Spinal cord (tissue), 10 donors: Measurements from ENCODE around the gene PDCD6IP. TPM values are rescaled to one million over a fixed set of nuclear protein-coding genes. Genes with fewer than 3 reads are reported as not detected.
"Not testable (repeated sequence)": the region's sequence is repeated elsewhere in the genome, so short reads cannot be mapped to it uniquely, and the experiment has no call there.

Experiments
- DNase-seq, 6 donors: peaks; one replicate each; pipeline versions ENCODE4 v3.0.0 to v3.0.0-alpha.2; 2013 to 2015; ENCODE audit warnings: low spot score in 6 of 6, low read depth in 4 of 6
- H3K27ac ChIP-seq: one replicate; pipeline ENCODE4 v1.5.1; 2013; ENCODE audit warnings: low read depth, low read length, control low read depth
- H3K27me3 ChIP-seq: one replicate; pipeline ENCODE4 v1.6.1; 2013; ENCODE audit warnings: low read length; ENCODE audit not compliant: control insufficient read depth, insufficient read depth
- H3K36me3 ChIP-seq: one replicate; pipeline ENCODE4 v1.6.1; 2013; ENCODE audit warnings: low read length; ENCODE audit not compliant: control insufficient read depth, insufficient read depth
- H3K4me1 ChIP-seq: one replicate; pipeline ENCODE4 v1.6.1; 2013; ENCODE audit warnings: low read length; ENCODE audit not compliant: control insufficient read depth, insufficient read depth
- H3K4me3 ChIP-seq: one replicate; pipeline ENCODE4 v1.5.1; 2013; ENCODE audit warnings: low read depth, low read length, control low read depth
- H3K9me3 ChIP-seq: one replicate; pipeline ENCODE4 v1.6.1; 2013; ENCODE audit warnings: low read length; ENCODE audit not compliant: control insufficient read depth, insufficient read depth
- WGBS: methylation state at CpG from one replicate; pipeline ENCODE4 v1.1.5; 2013; ENCODE audit warnings: missing lambda C conversion rate; ENCODE audit not compliant: insufficient coverage; 5-methylcytosine and 5-hydroxymethylcytosine counted together
- long read RNA-seq, 4 donors: transcript quantifications; one replicate each; lab custom pipeline, GENCODE V29; 2026
- polyA plus RNA-seq, 2 donors: library from polyadenylated mRNA; unstranded; fragments of 120-200 nt; gene quantifications; one replicate each; pipeline ENCODE4 v1.2.1, GENCODE V29; 2013; ENCODE audit not compliant: insufficient read length in 2 of 2
- total RNA-seq, 2 donors: library from RNA; depleted of rRNA in 1 of 2; stranded (reverse); fragments of 120-200 nt in 1 of 2; fragments of >200 nt in 1 of 2; gene quantifications; one replicate each; pipeline versions ENCODE4 v1.2.3 to v1.2.4, GENCODE V29; 2013 to 2014
- donor health status: healthy.

PDCD6IP gene, protein sequence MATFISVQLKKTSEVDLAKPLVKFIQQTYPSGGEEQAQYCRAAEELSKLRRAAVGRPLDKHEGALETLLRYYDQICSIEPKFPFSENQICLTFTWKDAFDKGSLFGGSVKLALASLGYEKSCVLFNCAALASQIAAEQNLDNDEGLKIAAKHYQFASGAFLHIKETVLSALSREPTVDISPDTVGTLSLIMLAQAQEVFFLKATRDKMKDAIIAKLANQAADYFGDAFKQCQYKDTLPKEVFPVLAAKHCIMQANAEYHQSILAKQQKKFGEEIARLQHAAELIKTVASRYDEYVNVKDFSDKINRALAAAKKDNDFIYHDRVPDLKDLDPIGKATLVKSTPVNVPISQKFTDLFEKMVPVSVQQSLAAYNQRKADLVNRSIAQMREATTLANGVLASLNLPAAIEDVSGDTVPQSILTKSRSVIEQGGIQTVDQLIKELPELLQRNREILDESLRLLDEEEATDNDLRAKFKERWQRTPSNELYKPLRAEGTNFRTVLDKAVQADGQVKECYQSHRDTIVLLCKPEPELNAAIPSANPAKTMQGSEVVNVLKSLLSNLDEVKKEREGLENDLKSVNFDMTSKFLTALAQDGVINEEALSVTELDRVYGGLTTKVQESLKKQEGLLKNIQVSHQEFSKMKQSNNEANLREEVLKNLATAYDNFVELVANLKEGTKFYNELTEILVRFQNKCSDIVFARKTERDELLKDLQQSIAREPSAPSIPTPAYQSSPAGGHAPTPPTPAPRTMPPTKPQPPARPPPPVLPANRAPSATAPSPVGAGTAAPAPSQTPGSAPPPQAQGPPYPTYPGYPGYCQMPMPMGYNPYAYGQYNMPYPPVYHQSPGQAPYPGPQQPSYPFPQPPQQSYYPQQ
- total RNA-seq (100 to 1,000 TPM; 111 to 137 TPM), polyA plus RNA-seq (100 to 1,000 TPM; 152 to 155 TPM)
- long read RNA-seq, donor 1, full-length matches to known transcripts: 6 of 30 reads
- long read RNA-seq, donor 1, partial matches to known transcripts: 24 of 30 reads
- long read RNA-seq, donor 1, other reads (novel, unspliced or antisense): 0 of 30 reads
- long read RNA-seq, donor 2, partial matches to known transcripts: 5 of 6 reads
- long read RNA-seq, donor 2, other reads (novel, unspliced or antisense): 0 of 6 reads
- long read RNA-seq, donor 3, full-length matches to known transcripts: 2 of 9 reads
- long read RNA-seq, donor 3, partial matches to known transcripts: 7 of 9 reads
- long read RNA-seq, donor 3, other reads (novel, unspliced or antisense): 0 of 9 reads
- long read RNA-seq, donor 4, full-length matches to known transcripts: 16 of 42 reads
- long read RNA-seq, donor 4, partial matches to known transcripts: 26 of 42 reads
- long read RNA-seq, donor 4, other reads (novel, unspliced or antisense): 0 of 42 reads

DNA sequence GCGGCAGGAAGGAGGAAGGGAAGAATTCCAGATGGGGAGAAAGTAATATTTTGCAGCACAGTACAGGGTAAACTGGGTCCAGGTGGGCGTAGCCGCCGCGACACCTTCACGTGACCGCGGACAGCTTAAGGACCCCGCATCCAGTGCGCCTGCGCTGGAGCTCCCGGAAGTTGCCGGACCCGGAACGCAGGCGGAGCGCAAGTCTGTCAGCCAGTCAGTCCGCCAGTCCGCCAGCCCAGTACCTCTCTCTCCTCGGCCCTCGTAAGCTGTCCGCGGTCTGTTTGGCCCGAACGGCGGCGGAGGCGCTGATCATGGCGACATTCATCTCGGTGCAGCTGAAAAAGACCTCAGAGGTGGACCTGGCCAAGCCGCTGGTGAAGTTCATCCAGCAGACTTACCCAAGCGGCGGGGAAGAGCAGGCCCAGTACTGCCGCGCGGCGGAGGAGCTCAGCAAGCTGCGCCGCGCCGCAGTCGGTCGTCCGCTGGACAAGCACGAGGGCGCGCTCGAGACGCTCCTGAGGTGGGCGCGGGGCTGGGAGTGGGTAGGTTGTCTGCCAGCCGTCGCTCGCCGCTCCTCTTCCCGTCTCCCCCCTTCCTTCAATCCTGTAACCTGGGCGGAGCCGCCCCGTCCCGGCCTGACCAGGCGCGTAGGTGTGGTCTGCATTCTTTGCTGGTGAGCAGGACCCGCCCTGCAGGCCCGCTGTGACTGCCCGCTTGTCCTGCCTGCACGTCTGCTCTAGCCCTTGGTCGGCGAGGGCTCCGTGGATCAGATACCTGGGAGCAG is at the start of gene PDCD6IP:
TSS of gene PDCD6IP (plus strand) at position 213 of the 784 bp plus-strand sequence. CDS start at position 312, 99 bp downstream.
- DNase-seq: peak; percentile 82 to 97 (median 89)
- no peaks in the 10 kb centered on the region for H3K36me3 ChIP-seq
- peak within 1 kb of the TSS; percentile 98 for H3K4me3 ChIP-seq
- 0% methylated on average over 69 of the region's 69 CpGs for WGBS
- H3K4me1 ChIP-seq: peaks cover 11% of the 10 kb centered on the region
- peak within 1 kb of the TSS; percentile 95 for H3K27ac ChIP-seq
- peaks cover 4% of the 10 kb centered on the region for H3K9me3 ChIP-seq
- no peaks in the 10 kb centered on the region for H3K27me3 ChIP-seq

DNA sequence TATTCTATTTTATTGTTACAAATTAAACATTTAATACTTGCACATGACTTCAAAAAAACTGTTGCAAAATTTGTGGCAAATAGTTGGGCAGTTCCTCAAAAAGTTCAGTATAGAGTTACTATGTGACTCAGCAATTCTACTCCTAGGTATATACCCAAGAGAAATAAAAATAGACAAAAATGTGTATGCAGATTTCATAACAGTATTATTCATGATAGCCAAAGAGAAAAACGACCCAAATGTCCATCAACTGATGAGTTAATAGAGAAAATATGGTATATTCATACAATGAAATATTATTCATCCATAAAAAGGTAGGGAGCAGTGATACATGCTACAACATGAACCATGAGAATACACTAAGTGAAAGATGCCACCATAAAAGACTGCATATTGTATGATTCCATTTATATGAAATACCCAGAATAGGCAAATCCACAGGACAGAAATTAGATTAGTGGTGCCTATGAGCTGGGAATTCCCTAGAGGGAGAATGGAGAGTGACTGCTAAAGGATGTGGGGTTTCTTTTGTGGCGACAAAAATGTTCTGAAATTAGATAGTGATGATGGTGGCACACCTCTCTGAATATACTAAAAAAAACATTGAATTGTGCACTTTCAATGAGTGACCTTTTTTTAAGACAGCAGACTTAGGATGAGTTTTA is 48.8 kb upstream of the PDCD6IP start:
- Histone ChIP-seq H3K4me1 (no peaks in the 10 kb centered on the region), H3K36me3 (no peaks in the 10 kb centered on the region), H3K27ac (no peak overlapping the region), H3K27me3 (no peaks in the 10 kb centered on the region), H3K9me3 (no peaks in the 10 kb centered on the region), H3K4me3 (no peak overlapping the region)
- no peak for DNase-seq
- no CpG with 5 or more reads among the region's 2 CpGs for WGBS

DNA sequence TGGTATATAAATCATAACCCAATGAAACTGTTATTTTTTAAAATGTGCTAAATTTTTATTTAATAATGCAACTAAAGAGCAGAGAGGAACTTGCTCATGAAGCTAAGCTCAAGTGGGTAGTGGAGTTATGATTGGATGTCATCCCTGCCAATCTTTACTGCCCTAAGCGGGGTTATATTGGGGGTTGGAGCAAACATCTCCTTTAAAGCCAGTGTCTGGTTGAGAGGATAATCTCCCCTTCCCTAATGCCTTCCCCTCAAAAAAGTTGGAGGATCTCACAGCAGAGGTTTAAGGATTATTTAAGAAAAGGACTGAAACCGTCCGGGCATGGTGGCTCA is 48.2 kb upstream of the PDCD6IP start:
- DNase-seq: no peak
- no peaks in the 10 kb centered on the region for H3K4me1 ChIP-seq
- no peak overlapping the region for H3K4me3 ChIP-seq
- WGBS: 92% methylated on average over 2 of the region's 3 CpGs
- H3K27me3 ChIP-seq: no peaks in the 10 kb centered on the region
- H3K27ac ChIP-seq: no peak overlapping the region
- H3K36me3 ChIP-seq: no peaks in the 10 kb centered on the region
- H3K9me3 ChIP-seq: peaks cover 3% of the 10 kb centered on the region

DNA sequence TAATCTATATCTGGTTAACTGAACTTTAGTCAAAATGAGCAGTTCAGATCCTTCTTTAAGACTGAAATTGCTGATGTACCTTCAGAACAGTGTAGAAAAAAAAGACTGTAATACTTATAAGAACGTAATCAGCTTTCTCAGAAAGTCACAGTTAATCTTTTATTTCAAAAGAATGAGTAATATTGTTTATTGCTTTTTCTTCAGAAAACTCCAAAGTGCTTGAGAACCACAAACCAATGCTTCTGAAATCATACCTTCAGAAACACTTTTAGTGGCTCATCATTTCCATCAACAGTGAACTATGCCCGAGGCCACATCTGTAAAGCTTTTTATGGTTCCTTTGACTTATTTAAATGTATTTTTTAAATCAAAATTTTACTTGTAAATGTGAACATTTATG is 47.1 kb upstream of the PDCD6IP start:
- H3K9me3 ChIP-seq: peaks cover 3% of the 10 kb centered on the region
- no peak overlapping the region for H3K4me3 ChIP-seq
- DNase-seq: no peak
- no peaks in the 10 kb centered on the region for H3K27me3 ChIP-seq
- H3K4me1 ChIP-seq: no peaks in the 10 kb centered on the region
- no peaks in the 10 kb centered on the region for H3K36me3 ChIP-seq
- no CpG with 5 or more reads among the region's 2 CpGs for WGBS
- H3K27ac ChIP-seq: no peak overlapping the region

DNA sequence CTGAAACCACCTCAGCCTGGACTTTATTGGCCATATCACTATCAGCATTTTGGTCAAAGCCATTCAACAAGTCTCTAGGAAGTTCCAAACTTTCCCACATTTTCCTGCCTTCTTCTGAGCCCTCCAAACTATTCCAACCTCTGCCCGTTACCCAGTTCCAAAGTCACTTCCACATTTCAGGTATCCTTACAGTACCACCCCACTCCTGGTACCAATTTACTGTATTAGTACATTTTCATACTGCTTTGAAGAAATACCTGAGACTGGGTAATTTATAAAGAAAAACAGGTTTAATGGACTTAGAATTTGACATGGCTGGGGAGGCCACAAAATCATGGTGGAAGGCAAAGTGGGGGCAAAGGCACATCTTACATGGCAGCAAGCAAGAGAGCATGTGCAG is 44.0 kb upstream of the PDCD6IP start:
- H3K4me1 ChIP-seq, DNase-seq, H3K36me3 ChIP-seq, H3K27me3 ChIP-seq, H3K9me3 ChIP-seq, H3K27ac ChIP-seq, H3K4me3 ChIP-seq: not testable (repeated sequence)
- no CpG with 5 or more reads among the region's 1 CpG for WGBS

DNA sequence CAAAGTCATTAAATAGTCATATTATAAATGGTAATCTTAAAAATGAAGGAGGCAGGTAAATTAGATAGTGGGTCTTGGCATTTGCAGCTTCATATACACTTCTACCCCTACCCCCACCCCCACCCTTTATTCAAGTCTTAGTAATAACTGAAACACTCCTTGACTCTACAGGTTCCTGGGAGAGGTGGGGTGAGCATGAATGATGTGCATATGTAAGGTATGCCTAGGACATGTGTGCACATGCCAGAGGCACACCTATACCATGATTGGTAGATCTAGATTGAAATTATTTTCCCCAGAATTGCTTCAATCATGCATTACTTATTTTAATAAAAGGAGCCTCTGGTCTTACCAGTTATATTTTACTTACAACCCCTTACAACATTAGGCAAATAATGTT is 40.1 kb upstream of the PDCD6IP start:
- DNase-seq: no peak
- Histone ChIP-seq H3K27ac (no peak overlapping the region), H3K36me3 (no peaks in the 10 kb centered on the region), H3K27me3 (no peaks in the 10 kb centered on the region), H3K9me3 (peaks cover 3% of the 10 kb centered on the region), H3K4me1 (no peaks in the 10 kb centered on the region), H3K4me3 (no peak overlapping the region)

DNA sequence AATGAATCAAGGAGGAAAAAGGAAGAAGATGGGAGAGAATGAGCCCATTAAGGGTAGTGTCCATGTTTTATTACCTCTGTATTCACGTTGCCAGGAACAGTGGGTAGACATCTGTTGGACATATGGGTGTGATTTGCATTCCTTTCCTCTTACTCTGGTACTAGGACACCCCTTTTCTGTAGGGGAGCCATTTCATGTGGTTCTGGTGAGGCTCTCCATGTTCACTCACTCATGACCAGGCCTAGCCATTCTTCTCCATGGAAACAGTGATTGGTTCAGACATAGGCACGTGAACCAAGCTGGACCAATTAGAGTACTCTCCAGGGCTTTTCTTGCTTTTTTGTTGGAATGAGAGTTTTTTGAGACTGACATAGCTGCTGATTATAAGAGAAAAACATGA is 39.6 kb upstream of the PDCD6IP start:
- Histone ChIP-seq H3K4me1 (no peaks in the 10 kb centered on the region), H3K27ac (no peak overlapping the region), H3K9me3 (peaks cover 3% of the 10 kb centered on the region), H3K4me3 (no peak overlapping the region), H3K36me3 (no peaks in the 10 kb centered on the region), H3K27me3 (no peaks in the 10 kb centered on the region)
- no CpG with 5 or more reads among the region's 2 CpGs for WGBS
- no peak for DNase-seq

DNA sequence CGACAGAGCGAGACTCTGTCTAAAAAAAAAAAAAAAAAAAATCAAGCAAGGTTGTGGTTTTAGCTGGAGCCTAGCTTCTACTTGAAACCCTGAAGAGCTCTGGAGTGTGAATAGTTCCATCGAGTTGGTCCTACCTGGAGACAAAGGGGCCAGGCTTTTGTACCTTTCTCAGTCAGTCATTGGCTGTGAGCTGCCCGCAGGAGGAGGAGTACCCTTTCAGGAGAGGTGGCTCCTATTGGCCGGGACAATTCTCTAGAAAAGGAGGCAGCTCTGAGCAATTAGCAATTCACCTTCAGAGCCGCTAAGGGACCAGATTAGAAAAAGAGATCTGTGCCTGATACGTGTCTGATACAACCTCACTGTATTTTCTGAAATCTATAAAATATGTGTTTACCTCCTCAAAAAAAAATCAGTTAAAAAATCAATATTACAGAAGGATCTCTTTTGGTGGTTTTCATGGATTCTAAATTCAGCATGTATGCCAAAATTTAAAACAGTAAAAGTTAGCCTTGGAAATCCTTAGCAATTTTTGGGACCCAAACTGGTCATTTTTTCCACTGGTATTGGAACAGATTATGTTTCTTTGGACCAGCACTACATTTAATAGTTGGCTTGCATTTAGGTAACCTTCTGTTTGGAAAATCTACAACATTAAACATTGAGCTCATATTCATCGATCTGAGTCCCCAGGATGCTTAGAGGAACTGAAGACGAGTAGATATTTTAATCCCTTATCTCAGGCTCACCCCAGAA is 29.7 kb upstream of the PDCD6IP start:
- Histone ChIP-seq H3K27ac (no peak overlapping the region), H3K36me3 (no peaks in the 10 kb centered on the region), H3K4me3 (no peak overlapping the region), H3K4me1 (no peaks in the 10 kb centered on the region), H3K9me3 (no peaks in the 10 kb centered on the region), H3K27me3 (no peaks in the 10 kb centered on the region)
- no peak for DNase-seq
- 92% methylated on average over 3 of the region's 9 CpGs for WGBS
